Mucosa of descending colon (tissue), 3 donors: ENCODE results near the gene RPTOR. TPM values are rescaled to one million over a fixed set of nuclear protein-coding genes. Genes with fewer than 3 reads are reported as not detected.

Experiments used
- ATAC-seq: fragments of 200-7000 bp; cut with Tn5 transposase; one replicate; pipeline ENCODE4 v1.9.1; 2020; ENCODE audit warnings: mild to moderate bottlenecking, moderate library complexity
- DNase-seq, 3 donors: peaks; one replicate each; pipeline ENCODE4 v3.0.0-alpha.2; 2020
- H3K36me3 ChIP-seq: fragments of 200-600 bp; one replicate; pipeline ENCODE4 v1.8.0; 2021; ENCODE audit warnings: low read depth, mild to moderate bottlenecking
- H3K4me1 ChIP-seq: fragments of 200-600 bp; one replicate; pipeline ENCODE4 v1.8.0; 2021; ENCODE audit warnings: low read depth, mild to moderate bottlenecking
- H3K4me3 ChIP-seq: fragments of 200-600 bp; one replicate; pipeline ENCODE4 v1.8.0; 2021; ENCODE audit warnings: mild to moderate bottlenecking
- H3K9me3 ChIP-seq: fragments of 200-600 bp; one replicate; pipeline ENCODE4 v1.8.0; 2021; ENCODE audit warnings: mild to moderate bottlenecking
- CTCF ChIP-seq: fragments of 200-600 bp; IDR thresholded peaks from one replicate; pipeline ENCODE4 v1.8.0; 2022; ENCODE audit warnings: antibody characterized with exemption, mild to moderate bottlenecking
- intact Hi-C, 2 donors: fragments of 100-400 bp; cut with DNase I in 1 of 2; cut with micrococcal nuclease in 1 of 2; formaldehyde crosslinking; loops; one replicate each; pipeline versions ENCODE4 v1.11.0 to v1.11.1; 2022; cut with DNase I, micrococcal nuclease
- total RNA-seq, 3 donors: library from RNA; stranded (reverse); fragmentation: NEBNext Ultra II Directional in 2 of 3; extraction: Animal tissue kit (Norgen Biotek cat#: 25700) in 2 of 3; gene quantifications; one replicate each; pipeline versions ENCODE4 v1.2.1 to v1.2.4, GENCODE V29; 2021 to 2023
- donor health status: DM: no; HTN: no; CAD: no; lungs with moderate emphysema.
- donor health status: DM: no; HTN: no; CAD: no.
- donor health status: DM: no; HTN: yes; CAD: no.

Gene RPTOR
- total RNA-seq, 3 donors from 2014 or later: 30.5 to 44.4 (median 37.2) TPM

- no peak overlapping the region for H3K4me3 ChIP-seq
- H3K4me1 ChIP-seq: peaks cover 3% of the 10 kb centered on the region
- intact Hi-C loops: no loop called here
- ATAC-seq: peak; percentile 33
- TF ChIP-seq CTCF: no peak
- H3K36me3 ChIP-seq: no peaks in the 10 kb centered on the region
- no peaks in the 10 kb centered on the region for H3K9me3 ChIP-seq
- DNase-seq: no peak
Measured at GRCh38 chr17:80789356-80789902, 244.8 kb downstream of the RPTOR start.

GRCh38 chr17:80790021-80790765, 245.6 kb downstream of the RPTOR start:
- peak; percentile 35 for ATAC-seq
- H3K4me1 ChIP-seq: peaks cover 3% of the 10 kb centered on the region
- no peaks in the 10 kb centered on the region for H3K9me3 ChIP-seq
- intact Hi-C loops: no loop called here
- H3K36me3 ChIP-seq: no peaks in the 10 kb centered on the region
- no peak for DNase-seq
- no peak for TF ChIP-seq CTCF
- no peak overlapping the region for H3K4me3 ChIP-seq

DNA sequence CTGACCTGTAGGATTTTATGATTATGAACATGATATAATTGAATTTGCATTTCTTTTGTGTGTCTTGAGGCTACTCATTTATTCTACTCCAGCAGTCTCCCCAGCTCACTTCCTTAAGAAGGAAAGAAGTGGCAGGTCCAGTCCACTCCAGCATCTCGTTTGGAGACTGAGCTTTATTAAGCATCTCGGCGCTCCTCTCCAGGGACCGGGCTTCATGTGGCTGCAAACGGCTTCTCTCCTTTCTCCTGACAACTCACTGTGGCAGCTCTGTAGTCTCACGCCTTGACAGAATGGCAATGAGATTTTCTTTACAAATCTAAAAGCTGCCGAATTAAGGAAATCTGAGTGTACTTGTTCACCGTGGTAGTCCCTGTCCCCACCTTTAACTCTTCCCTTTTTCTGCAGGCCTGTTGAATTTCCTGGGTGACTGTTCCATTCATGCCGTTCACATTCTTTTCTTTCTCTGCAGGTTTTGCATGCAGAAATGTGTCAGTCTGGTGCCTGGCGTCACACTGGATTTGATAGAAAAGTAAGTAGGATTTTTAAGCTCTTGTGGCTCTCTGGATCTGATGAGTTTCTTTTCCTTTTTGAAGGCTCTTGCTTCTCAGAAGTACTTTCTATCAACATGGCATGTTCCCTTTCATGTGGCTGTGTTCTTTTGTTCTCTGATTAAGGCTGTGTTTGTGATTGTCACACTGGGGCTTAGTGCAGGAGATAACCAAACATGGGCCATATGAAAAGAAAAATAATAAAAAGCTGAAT, 246.5 kb downstream of the RPTOR start:
- Histone ChIP-seq H3K9me3 (no peaks in the 10 kb centered on the region), H3K36me3 (no peaks in the 10 kb centered on the region), H3K4me1 (peaks cover 3% of the 10 kb centered on the region), H3K4me3 (no peak overlapping the region)
- no peak for ATAC-seq
- DNase-seq: no peak
- TF ChIP-seq CTCF: no peak
- intact Hi-C loops: no loop called here

DNA sequence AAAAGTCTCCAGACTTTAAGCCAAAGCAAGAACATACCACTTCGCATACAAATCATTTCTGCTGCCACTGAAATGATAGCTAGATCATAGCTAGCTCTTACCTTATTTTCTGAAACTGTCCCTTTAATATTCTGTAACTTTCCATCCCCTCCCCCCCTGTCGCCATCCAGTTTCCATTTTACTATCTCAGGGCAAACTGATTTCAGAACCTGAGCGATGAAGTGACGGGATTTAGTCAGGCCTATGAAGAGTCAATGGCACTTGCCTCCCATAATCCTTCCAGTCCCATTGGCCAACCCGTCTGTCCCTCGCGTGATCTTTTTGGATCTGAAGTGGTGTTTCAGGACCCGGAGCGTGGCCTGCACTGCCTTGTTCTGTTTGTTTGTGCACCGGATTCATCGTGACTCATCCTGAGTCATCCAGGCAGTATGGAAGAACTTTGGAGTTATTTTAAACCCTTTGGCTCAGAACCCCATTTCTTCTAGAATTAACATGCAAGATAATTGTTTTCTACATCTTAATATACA, 247.2 kb downstream of the RPTOR start:
- DNase-seq (peak in 1 of 3 donors; percentile 55), ATAC-seq (peak; percentile 65)
- Histone ChIP-seq H3K36me3 (no peaks in the 10 kb centered on the region), H3K4me3 (no peak overlapping the region), H3K9me3 (no peaks in the 10 kb centered on the region), H3K4me1 (peaks cover 3% of the 10 kb centered on the region)
- no peak for TF ChIP-seq CTCF
- intact Hi-C loops: no loop called here

- Histone ChIP-seq H3K9me3 (no peaks in the 10 kb centered on the region), H3K4me3 (no peak overlapping the region), H3K36me3 (no peaks in the 10 kb centered on the region), H3K4me1 (peaks cover 3% of the 10 kb centered on the region)
- intact Hi-C loops: no loop called here
- DNase-seq: no peak
- TF ChIP-seq CTCF: no peak
- no peak for ATAC-seq
Measured at GRCh38 chr17:80792373-80792781, 247.7 kb downstream of the RPTOR start.
